AG20443 (cell line): Measurements from ENCODE around the gene GPATCH2L.

Experiments used
- DNase-seq: peaks from one replicate; pipeline ENCODE4 v3.0.0; 2012; ENCODE audit warnings: low spot score, mixed read lengths

Gene GPATCH2L

DNA sequence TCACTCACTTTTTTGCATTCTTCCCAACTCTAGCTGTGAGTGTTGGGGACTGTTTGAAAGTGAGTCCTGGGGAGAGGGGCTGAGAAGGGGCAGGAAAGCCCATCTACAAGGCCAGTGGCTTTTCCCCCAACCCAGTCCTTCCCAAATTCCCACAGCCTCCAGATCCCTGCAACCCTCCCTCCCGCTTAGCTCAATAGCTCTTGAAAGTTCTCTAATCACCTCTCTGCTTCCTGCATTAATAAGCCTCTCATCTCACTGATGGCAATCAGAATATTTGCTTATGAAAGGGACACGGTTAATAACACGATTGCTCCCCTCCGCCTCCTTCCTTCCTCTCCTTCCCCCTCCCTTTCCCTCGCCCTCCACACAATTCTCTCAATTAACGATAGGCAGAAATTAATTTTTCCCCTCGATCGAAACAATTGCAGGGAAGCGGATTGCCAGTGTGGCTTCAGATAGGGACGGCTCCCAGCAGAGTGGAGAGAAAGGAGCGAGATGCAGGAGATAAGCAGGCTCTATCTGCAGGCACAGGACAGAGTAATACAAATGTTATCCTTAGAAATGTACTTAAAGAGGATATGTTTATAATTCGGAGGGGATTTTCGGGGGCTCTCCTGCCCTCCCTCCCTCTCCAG lies 15.1 kb upstream of the GPATCH2L start:
- DNase-seq = no peak

DNA sequence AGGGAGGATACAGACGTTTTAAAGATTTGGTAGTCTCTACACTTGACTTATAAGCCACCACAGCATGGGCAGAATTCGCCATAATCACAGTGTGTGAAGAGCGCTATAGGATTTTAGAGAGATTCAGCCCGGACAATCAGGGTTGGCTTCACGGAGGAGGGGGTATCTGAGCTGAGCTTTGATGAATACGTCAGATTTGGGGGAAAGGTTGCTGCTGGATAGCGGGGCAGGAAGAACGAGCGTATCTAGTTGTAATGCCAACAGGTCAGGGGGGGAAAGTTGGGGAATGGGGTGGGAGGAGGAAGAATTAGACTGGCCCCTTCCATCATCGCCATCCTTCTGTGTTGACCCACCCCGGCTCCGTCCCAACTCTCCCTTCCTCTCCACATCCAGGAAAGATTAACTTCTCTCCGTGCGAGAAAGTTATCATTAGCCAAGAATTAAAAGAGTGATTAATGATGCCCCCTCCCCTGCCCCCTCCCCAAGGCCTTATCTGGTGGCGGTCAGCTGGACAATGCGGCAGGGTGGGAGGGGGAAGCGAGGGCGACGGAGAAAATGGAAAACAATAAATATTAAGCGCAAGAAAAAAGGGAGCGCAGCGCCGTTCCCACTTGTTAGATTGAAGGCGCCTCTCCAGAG lies 13.5 kb upstream of the GPATCH2L start:
- DNase-seq = no peak

DNA sequence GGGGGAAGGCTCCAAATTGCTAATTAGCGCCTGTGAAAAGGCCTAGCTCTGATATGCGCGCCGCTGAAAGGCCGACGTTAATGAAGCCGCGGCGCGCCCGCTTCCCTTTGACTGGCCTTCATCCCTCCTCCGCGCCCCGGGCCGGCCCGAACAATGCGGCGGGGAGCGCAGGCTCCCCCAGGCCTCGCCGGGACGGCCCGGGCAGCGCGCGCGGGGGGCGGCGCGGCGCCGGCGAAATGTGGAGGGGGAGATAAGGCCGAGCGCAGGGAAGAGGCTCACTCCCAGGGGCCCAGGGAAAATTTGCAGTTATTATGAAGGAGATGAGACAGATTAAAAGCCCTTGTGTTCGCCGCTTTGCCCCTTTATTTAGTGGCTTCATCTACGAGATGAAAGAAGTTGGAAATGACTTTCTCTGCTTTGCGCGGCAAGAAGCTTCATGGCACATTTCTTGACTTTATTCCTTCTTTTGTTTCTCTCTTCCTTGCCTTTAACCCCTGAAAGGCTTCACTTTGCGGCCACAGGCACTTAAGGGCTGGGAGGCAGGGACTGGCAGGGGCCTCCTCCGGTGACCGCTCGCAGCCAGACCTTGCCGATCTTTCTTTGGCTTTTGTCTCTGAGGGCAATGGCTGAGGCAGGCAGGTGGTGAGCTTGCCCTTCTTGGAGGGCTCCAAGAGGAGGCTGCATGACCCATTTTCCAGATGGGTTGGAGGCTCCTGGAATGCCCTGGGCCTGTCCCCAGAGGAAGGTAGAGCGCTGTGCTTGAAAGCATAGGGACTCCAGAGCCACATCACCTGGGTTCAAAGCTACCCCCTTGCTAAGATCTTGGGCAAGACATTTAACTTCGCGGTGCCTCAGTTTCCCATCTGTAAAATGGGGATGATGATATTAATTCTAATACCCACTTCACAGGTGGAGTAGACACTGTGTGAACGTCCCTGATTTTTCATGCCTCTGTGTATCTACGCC lies 12.7 kb upstream of the GPATCH2L start:
- peak; percentile 42 for DNase-seq

GRCh38 chr14:76143642-76144041 lies 8.1 kb upstream of the GPATCH2L start:
- DNase-seq = no peak

DNA sequence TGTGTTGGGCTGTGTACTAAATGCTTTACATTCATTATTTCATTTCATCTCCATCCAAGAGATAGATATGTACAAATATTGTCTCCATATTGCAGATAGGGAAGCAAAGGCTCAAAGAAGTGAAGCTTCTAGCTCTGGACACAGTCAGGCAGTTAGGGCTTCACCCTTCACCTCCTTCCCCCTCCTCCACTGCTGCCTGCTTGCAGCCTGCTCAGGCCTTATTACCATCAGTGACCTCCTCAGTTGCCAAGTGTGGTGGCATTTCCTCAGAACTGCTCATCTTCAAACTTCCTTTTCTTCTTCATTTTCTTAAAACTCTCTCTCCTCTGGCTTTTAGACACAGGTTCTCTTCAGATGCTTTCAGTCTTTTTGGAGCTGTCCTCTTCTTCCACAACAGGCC lies 4.7 kb upstream of the GPATCH2L start:
- no peak for DNase-seq

- no peak for DNase-seq
Measured at GRCh38 chr14:76149196-76149595, 2.5 kb upstream of the GPATCH2L start.

GRCh38 chr14:76152333-76152681 lies 585 bp downstream of the GPATCH2L start:
- DNase-seq = peak; percentile 93

- no peak for DNase-seq
Measured at GRCh38 chr14:76153919-76154318, 2.2 kb downstream of the GPATCH2L start.

DNA sequence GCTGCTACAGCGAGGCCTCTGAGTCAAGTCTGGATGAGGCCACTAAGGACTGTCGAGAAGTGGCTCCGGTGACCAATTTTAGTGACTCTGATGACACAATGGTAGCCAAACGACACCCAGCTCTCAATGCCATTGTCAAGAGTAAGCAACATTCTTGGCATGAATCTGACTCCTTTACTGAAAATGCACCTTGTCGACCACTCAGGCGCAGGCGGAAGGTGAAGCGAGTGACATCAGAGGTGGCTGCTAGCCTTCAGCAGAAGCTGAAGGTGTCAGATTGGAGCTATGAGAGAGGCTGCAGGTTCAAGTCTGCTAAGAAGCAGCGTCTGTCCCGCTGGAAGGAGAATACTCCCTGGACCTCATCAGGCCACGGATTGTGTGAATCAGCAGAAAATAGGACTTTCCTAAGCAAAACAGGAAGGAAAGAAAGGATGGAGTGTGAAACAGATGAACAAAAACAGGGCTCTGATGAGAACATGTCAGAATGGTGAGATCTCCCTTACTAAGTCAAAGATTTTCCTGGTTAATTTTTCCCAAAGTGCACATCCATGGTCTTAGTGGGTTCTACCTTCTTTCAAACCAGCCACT lies 2.9 kb downstream of the GPATCH2L start:
- no peak for DNase-seq

DNA sequence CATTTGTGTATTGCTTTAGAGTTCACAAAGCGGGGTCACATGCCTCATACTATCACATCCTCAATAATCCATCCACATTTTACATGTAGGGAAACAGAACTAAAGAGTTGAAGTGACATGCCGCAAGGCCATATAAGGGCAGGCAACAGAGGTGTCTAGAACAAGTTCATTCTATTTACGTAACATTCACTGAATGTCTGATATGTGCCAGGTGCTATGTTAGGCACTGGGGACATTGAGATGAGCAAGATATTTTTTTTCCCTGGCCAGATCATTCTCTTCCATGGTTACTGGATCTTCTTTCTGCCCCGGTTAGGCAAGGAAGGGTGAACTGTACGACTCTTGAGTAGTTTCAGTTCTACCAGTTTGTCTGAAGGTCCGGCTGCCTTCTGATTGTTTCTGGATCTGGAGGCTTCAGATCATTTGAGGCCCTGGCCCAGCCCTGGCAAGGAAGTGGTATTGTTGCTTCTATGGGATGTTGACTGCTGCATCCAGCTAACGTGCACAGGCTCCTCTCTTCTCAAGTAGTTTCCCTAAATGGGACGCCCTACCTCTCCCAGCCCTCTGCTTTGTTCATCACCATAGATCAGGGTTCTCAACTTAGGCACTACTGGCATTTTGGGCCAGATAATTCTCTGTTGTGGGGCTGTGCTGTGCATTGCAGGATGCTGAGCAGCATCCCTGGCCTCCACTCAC lies 12.1 kb downstream of the GPATCH2L start:
- DNase-seq = no peak

DNA sequence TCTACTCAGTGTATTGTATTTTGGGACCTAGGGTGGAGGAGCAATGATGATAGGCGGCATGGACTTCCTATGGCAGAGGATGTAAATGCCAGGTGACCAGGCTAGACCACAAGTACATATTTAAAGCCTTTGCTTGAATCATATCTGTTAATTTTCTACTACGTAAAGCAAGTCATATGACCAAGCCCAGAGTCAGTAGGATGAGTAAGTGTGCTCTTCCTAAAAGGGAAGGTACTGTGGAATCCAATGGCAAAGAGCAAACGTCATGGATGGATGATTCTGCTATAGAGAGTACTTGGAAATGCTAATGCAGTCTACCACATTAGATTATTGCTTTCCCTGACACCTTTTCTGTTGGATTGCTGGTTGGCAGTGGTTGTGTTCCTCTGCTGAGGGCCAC lies 16.8 kb downstream of the GPATCH2L start:
- no peak for DNase-seq

GRCh38 chr14:76169776-76170175 lies 18.1 kb downstream of the GPATCH2L start:
- DNase-seq = no peak

DNA sequence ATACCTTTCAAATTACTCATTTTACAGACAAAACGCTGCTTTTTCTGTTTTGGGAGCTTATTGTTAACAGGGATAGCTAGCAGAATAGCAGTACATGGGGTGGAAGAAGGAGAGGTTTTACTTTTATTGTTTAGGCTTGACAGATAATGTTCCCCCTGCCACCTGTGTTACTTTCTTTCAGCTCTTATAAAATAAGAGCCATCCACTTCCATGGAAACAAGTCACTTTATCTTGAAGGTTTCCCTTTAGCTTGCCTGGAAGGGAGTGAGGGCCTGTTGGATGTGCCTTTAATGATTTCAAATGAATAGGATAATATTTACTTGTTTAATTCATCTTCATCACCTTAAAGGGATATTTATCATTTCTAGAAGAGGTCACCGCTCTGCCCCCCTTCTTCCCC lies 23.3 kb downstream of the GPATCH2L start:
- no peak for DNase-seq

- no peak for DNase-seq
Measured at GRCh38 chr14:76175942-76176341, 24.2 kb downstream of the GPATCH2L start.

GRCh38 chr14:76181546-76181945 lies 29.8 kb downstream of the GPATCH2L start:
- DNase-seq = peak; percentile 10

DNA sequence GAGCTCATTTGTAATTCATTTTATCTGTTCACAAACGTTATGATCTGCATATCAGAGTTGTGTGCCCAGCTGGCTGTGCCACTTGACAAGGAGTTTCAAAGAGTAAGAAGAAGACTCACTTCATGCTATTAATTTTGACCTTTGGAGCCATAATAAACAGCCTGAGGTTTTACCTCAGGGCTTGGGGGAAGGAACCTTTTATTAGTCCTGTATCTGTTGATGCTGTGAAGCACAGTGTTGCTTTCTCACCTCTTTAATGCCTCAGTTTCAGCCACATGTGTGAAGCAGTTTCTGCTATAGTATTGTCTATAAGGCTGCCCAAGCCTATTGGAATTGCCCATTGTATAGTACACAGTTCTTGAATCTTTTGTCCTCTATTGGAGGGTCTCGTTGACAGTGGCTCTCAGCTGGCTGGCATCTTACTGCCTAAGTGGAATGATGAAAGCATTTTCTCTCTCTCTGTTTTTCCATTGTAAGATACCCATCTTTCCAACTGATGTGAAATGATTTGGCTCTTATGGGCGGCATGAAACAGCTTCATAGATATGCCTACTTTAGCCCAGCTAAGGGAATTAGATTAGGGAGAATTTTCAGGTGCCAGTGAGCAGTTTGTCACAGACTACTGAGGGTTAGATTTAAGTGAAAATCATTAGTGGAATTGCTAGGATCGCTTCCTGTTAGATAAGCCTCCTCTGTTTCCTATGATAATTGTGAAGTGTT lies 34.7 kb downstream of the GPATCH2L start:
- DNase-seq = no peak

DNA sequence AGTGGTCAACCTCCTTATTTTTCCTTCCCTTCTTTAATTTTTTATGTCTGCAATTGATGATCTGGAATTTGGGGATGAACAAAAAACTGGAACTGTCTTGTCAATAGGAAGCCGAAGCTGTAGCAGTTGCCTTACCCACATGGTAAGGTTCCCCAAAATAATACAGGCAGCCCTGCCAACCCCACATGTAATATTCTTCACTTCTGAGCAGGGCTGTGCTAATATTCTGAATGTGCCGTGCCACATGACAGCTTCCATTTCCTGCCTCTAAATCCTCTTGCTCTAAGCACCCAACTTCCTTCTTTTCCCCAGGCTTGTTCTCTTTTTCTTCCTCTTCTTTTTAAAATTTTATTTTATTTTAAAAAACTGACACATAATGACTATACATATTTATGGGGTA lies 39.6 kb downstream of the GPATCH2L start:
- no peak for DNase-seq

- DNase-seq = no peak
Measured at GRCh38 chr14:76193696-76194095, 42.0 kb downstream of the GPATCH2L start.

DNA sequence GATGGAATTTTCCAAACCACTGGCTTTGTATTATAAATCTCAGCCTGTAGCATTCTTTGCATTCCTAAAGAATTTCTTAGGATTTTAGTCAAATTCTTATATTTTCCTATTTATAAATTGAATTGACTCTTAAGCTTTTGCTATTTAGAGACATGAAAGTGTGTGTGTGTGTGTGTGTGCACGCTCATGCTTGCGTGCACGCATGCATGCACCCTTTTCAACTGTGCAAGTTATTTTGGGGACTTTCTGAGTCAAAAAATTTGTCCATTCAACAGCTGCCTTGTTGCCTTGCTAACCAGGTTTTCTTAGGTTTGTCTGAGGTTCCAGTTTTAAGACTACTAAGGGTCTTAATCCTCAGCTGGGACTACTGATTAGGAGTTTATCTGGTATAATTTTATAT lies 42.6 kb downstream of the GPATCH2L start:
- DNase-seq = no peak

GRCh38 chr14:76195003-76195402 lies 43.3 kb downstream of the GPATCH2L start:
- no peak for DNase-seq

GRCh38 chr14:76196980-76197695 lies 45.4 kb downstream of the GPATCH2L start:
- DNase-seq = no peak
